Measurements from ENCODE around the gene SPCS2. TPM values are rescaled to one million over a fixed set of nuclear protein-coding genes. Genes with fewer than 3 reads are reported as not detected.
"Not testable (repeated sequence)": the region's sequence is repeated elsewhere in the genome, so short reads cannot be mapped to it uniquely, and the experiment has no call there.

SPCS2 gene
- total RNA-seq, 2 experiments from 2014 or later, result 194 to 198 TPM

- no peaks in the 10 kb centered on the region for H3K27me3 Mint-ChIP-seq
- POLR2A ChIA-PET, result interaction anchor here (0.6 kb wide), 1 partner anchor 10 kb away, joined by 3 read pairs; no protein-coding TSS in a partner anchor
- peaks cover 66% of the 10 kb centered on the region for H3K36me3 Mint-ChIP-seq (ENCODE audit: low read depth)
Measured at GRCh38 chr11:74952752-74953151, 3.7 kb downstream of the SPCS2 start.

GRCh38 chr11:74953451-74953850, 4.4 kb downstream of the SPCS2 start:
- CTCF ChIA-PET, result interaction anchor here (1.1 kb wide), 1 partner anchor 288 kb away, joined by 4 read pairs; no protein-coding TSS in a partner anchor
- DNase-seq, result no peak
- POLR2A ChIA-PET, result interaction anchor here (1.4 kb wide), 1 partner anchor 36 kb away, joined by 5 read pairs; the partner anchor contains the start of gene NEU3
- H3K27me3 Mint-ChIP-seq, result no peaks in the 10 kb centered on the region
- no peaks in the 10 kb centered on the region for H3K9me3 Mint-ChIP-seq
- H3K27ac Mint-ChIP-seq, result no peak overlapping the region
- H3K4me1 Mint-ChIP-seq, result peaks cover 62% of the 10 kb centered on the region
- no peak overlapping the region for H3K4me3 Mint-ChIP-seq
- H3K36me3 Mint-ChIP-seq (ENCODE audit: low read depth), result peaks cover 71% of the 10 kb centered on the region

More at GRCh38 chr11:74952752-74953151, 3.7 kb downstream of the SPCS2 start:
- no peak for DNase-seq
- Mint-ChIP-seq H3K4me1 (peaks cover 64% of the 10 kb centered on the region), H3K27ac (no peak overlapping the region), H3K9me3 (no peaks in the 10 kb centered on the region), H3K4me3 (no peak overlapping the region)
- CTCF ChIA-PET, result interaction anchor here (1.1 kb wide), 1 partner anchor 289 kb away, joined by 4 read pairs; no protein-coding TSS in a partner anchor

- Mint-ChIP-seq H3K4me1 (peaks cover 65% of the 10 kb centered on the region), H3K4me3 (no peak overlapping the region), H3K27ac (no peak overlapping the region), H3K36me3 (ENCODE audit: low read depth) (peaks cover 74% of the 10 kb centered on the region), H3K9me3 (no peaks in the 10 kb centered on the region), H3K27me3 (no peaks in the 10 kb centered on the region)
- CTCF ChIA-PET, result no interaction called here
- DNase-seq, result no peak
- POLR2A ChIA-PET, result interaction anchor here (1.4 kb wide), 1 partner anchor 35 kb away, joined by 5 read pairs; the partner anchor contains the start of gene NEU3
Measured at GRCh38 chr11:74954199-74954598, 5.1 kb downstream of the SPCS2 start.

GRCh38 chr11:74956397-74957015, 7.4 kb downstream of the SPCS2 start:
- Mint-ChIP-seq H3K9me3 (no peaks in the 10 kb centered on the region), H3K27me3 (no peaks in the 10 kb centered on the region), H3K4me3 (no peak overlapping the region), H3K4me1 (peaks cover 56% of the 10 kb centered on the region), H3K27ac (no peak overlapping the region), H3K36me3 (ENCODE audit: low read depth) (peaks cover 58% of the 10 kb centered on the region)
- DNase-seq, result no peak
- CTCF ChIA-PET, result interaction anchor here (0.8 to 1.5 kb wide), 2 partner anchors 31 to 184 kb away, joined by 3 to 4 read pairs; no protein-coding TSS in a partner anchor
- POLR2A ChIA-PET, result no interaction called here

GRCh38 chr11:74957937-74958629, 9.0 kb downstream of the SPCS2 start:
- DNase-seq, result no peak
- Mint-ChIP-seq H3K4me3 (no peak overlapping the region), H3K27ac (no peak overlapping the region), H3K36me3 (ENCODE audit: low read depth) (peaks cover 63% of the 10 kb centered on the region), H3K9me3 (no peaks in the 10 kb centered on the region), H3K4me1 (peaks cover 56% of the 10 kb centered on the region), H3K27me3 (no peaks in the 10 kb centered on the region)
- ChIA-PET CTCF (interaction anchor here (0.8 to 1.6 kb wide), 2 partner anchors 9 to 14 kb away, joined by 3 read pairs; partner anchors contain the start of genes SPCS2 and XRRA1), POLR2A (interaction anchor here (0.8 kb wide), 1 partner anchor 9 kb away, joined by 3 read pairs; the partner anchor contains the start of genes SPCS2 and XRRA1)

GRCh38 chr11:74960128-74960527, 11.1 kb downstream of the SPCS2 start:
- not testable (repeated sequence) for H3K4me3 Mint-ChIP-seq, H3K27me3 Mint-ChIP-seq, H3K9me3 Mint-ChIP-seq, DNase-seq, H3K27ac Mint-ChIP-seq
- ChIA-PET POLR2A (interaction anchor here (2.2 kb wide), 1 partner anchor 11 kb away, joined by 8 read pairs; the partner anchor contains the start of genes SPCS2 and XRRA1), CTCF (interaction anchor here (1.1 to 1.3 kb wide), 2 partner anchors 12 to 30 kb away, joined by 3 to 5 read pairs; no protein-coding TSS in a partner anchor)
- Mint-ChIP-seq H3K36me3 (ENCODE audit: low read depth) (peaks cover 51% of the 10 kb centered on the region), H3K4me1 (peaks cover 47% of the 10 kb centered on the region)

- no peak for DNase-seq
- ChIA-PET CTCF (no interaction called here), POLR2A (interaction anchor here (2.8 kb wide), 1 partner anchor 23 kb away, joined by 8 read pairs; the partner anchor contains the start of gene NEU3)
- peaks cover 13% of the 10 kb centered on the region for H3K4me1 Mint-ChIP-seq
- H3K9me3 Mint-ChIP-seq, result no peaks in the 10 kb centered on the region
- H3K4me3 Mint-ChIP-seq, result no peak overlapping the region
- H3K36me3 Mint-ChIP-seq (ENCODE audit: low read depth), result peaks cover 52% of the 10 kb centered on the region
- no peak overlapping the region for H3K27ac Mint-ChIP-seq
- H3K27me3 Mint-ChIP-seq, result no peaks in the 10 kb centered on the region
Measured at GRCh38 chr11:74966651-74967050, 17.6 kb downstream of the SPCS2 start.

GRCh38 chr11:74970852-74971395, 21.9 kb downstream of the SPCS2 start:
- H3K27ac Mint-ChIP-seq, result no peak overlapping the region
- ChIA-PET CTCF (interaction anchor here (0.9 kb wide), 1 partner anchor 39 kb away, joined by 3 read pairs; no protein-coding TSS in a partner anchor), POLR2A (no interaction called here)
- H3K9me3 Mint-ChIP-seq, result no peaks in the 10 kb centered on the region
- no peak overlapping the region for H3K4me3 Mint-ChIP-seq
- DNase-seq, result no peak
- peaks cover 10% of the 10 kb centered on the region for H3K4me1 Mint-ChIP-seq
- no peaks in the 10 kb centered on the region for H3K27me3 Mint-ChIP-seq
- H3K36me3 Mint-ChIP-seq (ENCODE audit: low read depth), result peaks cover 64% of the 10 kb centered on the region

GRCh38 chr11:74971424-74971823, 22.4 kb downstream of the SPCS2 start:
- no peak for DNase-seq
- H3K27me3 Mint-ChIP-seq, result no peaks in the 10 kb centered on the region
- no peak overlapping the region for H3K27ac Mint-ChIP-seq
- H3K4me3 Mint-ChIP-seq, result no peak overlapping the region
- peaks cover 68% of the 10 kb centered on the region for H3K36me3 Mint-ChIP-seq (ENCODE audit: low read depth)
- H3K9me3 Mint-ChIP-seq, result no peaks in the 10 kb centered on the region
- peaks cover 10% of the 10 kb centered on the region for H3K4me1 Mint-ChIP-seq
- ChIA-PET CTCF (interaction anchor here (0.6 to 1.1 kb wide), 3 partner anchors 14 to 270 kb away, joined by 3 read pairs; no protein-coding TSS in a partner anchor), POLR2A (no interaction called here)

- no peak overlapping the region for H3K27ac Mint-ChIP-seq
Measured at GRCh38 chr11:74978041-74978440, 29.0 kb downstream of the SPCS2 start.

GRCh38 chr11:74980634-74981033, 31.6 kb downstream of the SPCS2 start:
- no peak overlapping the region for H3K4me3 Mint-ChIP-seq
- no peak overlapping the region for H3K27ac Mint-ChIP-seq
- no peaks in the 10 kb centered on the region for H3K27me3 Mint-ChIP-seq
- no peaks in the 10 kb centered on the region for H3K4me1 Mint-ChIP-seq
- ChIA-PET CTCF (no interaction called here), POLR2A (no interaction called here)
- H3K36me3 Mint-ChIP-seq (ENCODE audit: low read depth), result peaks cover 35% of the 10 kb centered on the region
- DNase-seq, result no peak
- H3K9me3 Mint-ChIP-seq, result no peaks in the 10 kb centered on the region

More at GRCh38 chr11:74978041-74978440, 29.0 kb downstream of the SPCS2 start:
- Mint-ChIP-seq H3K9me3 (no peaks in the 10 kb centered on the region), H3K27me3 (no peaks in the 10 kb centered on the region), H3K4me3 (no peak overlapping the region), H3K36me3 (ENCODE audit: low read depth) (peaks cover 60% of the 10 kb centered on the region), H3K4me1 (peaks cover 9% of the 10 kb centered on the region)
- POLR2A ChIA-PET, result interaction anchor here (2.0 kb wide), 1 partner anchor 11 kb away, joined by 10 read pairs; the partner anchor contains the start of gene NEU3
- no peak for DNase-seq
- CTCF ChIA-PET, result no interaction called here

- Mint-ChIP-seq H3K9me3 (no peaks in the 10 kb centered on the region), H3K36me3 (ENCODE audit: low read depth) (peaks cover 27% of the 10 kb centered on the region), H3K4me1 (no peaks in the 10 kb centered on the region), H3K27ac (no peak overlapping the region), H3K27me3 (no peaks in the 10 kb centered on the region), H3K4me3 (no peak overlapping the region)
- CTCF ChIA-PET, result no interaction called here
- no peak for DNase-seq
- POLR2A ChIA-PET, result interaction anchor here (1.8 kb wide), 1 partner anchor 33 kb away, joined by 5 read pairs; the partner anchor contains the start of genes SPCS2 and XRRA1
Measured at GRCh38 chr11:74981888-74982287, 32.8 kb downstream of the SPCS2 start.

- POLR2A ChIA-PET, result no interaction called here
- no peak for DNase-seq
- Mint-ChIP-seq H3K27me3 (no peaks in the 10 kb centered on the region), H3K4me3 (no peak overlapping the region), H3K27ac (no peak overlapping the region), H3K9me3 (no peaks in the 10 kb centered on the region), H3K36me3 (ENCODE audit: low read depth) (peaks cover 16% of the 10 kb centered on the region), H3K4me1 (peaks cover 3% of the 10 kb centered on the region)
- CTCF ChIA-PET, result no interaction called here
Measured at GRCh38 chr11:74984070-74984469, 35.0 kb downstream of the SPCS2 start.
